ENCODE data around the gene TIGD4.

- TF ChIP-seq CTCF (IDR thresholded peaks at IDR 0.05; ENCODE audit: control extremely low read depth in 1 of 3, insufficient read depth in 1 of 3, low read depth in 1 of 3, low read length in 3 of 3) = no peak
- no peak for TF ChIP-seq SP1 (IDR thresholded peaks at IDR 0.05; ENCODE audit: low read depth, low read length)
Measured at GRCh38 chr4:152803541-152803940, 24.0 kb upstream of the TIGD4 start.
